K562 (cell line): Measurements from ENCODE around the gene SCPEP1.

Source experiments
- CTCF ChIP-seq, 3 experiments: IDR thresholded peaks in 2 of 3; conservative IDR thresholded peaks in 1 of 3; 2 replicates each; pipeline ENCODE4 v1.5.1; 2011 to 2012; ENCODE audit warnings: low read length in 3 of 3, mild to moderate bottlenecking in 3 of 3, control low read depth in 2 of 3, improper control_type of control experiment in 1 of 3, inconsistent platforms in 1 of 3, low read depth in 1 of 3, mixed read lengths in 1 of 3, moderate library complexity in 1 of 3; ENCODE audit not compliant: insufficient read depth in 2 of 3
- ELF4 ChIP-seq: fragments of 450-650 bp; formaldehyde crosslinking; IDR thresholded peaks from 2 replicates; pipeline ENCODE4 v1.4.0; 2022; ENCODE audit warnings: missing genetic modification characterization
- HCFC1 ChIP-seq: IDR thresholded peaks from 2 replicates; pipeline ENCODE4 v1.6.1; 2012; ENCODE audit warnings: low read depth, low read length, improper control_type of control experiment
- MEF2A ChIP-seq: IDR thresholded peaks from 2 replicates; pipeline ENCODE4 v1.6.1; 2011; ENCODE audit warnings: low read depth, mild to moderate bottlenecking, low read length, moderate library complexity; ENCODE audit not compliant: control insufficient read depth
- RCOR1 ChIP-seq, 2 experiments: IDR thresholded peaks; 2 replicates each; pipeline ENCODE4 v1.6.1; 2012; ENCODE audit warnings: low read depth in 2 of 2, low read length in 2 of 2, borderline replicate concordance in 1 of 2, improper control_type of control experiment in 1 of 2
- ZNF384 ChIP-seq: IDR thresholded peaks from 2 replicates; pipeline ENCODE4 v1.6.1; 2012; ENCODE audit warnings: low read depth, low read length, improper control_type of control experiment
- ZNF644 ChIP-seq: fragments of 200-800 bp; sonication (Bioruptor generic); IDR thresholded peaks from 2 replicates; pipeline ENCODE4 v1.6.1; 2016; ENCODE audit warnings: low read depth, missing genetic modification characterization, missing compliant biosample characterization
- ZNF707 ChIP-seq: fragments of 250-450 bp; sonication (Bioruptor Pico); conservative IDR thresholded peaks from 2 replicates; pipeline ENCODE4 v1.8.0; 2022; ENCODE audit warnings: inconsistent platforms, mild to moderate bottlenecking, moderate library complexity
- ZNF766 ChIP-seq: fragments of 200-800 bp; sonication (Bioruptor generic); conservative IDR thresholded peaks from 2 replicates; pipeline ENCODE4 v1.6.1; 2016; ENCODE audit warnings: missing genetic modification characterization, missing compliant biosample characterization

- TF ChIP-seq ZNF766 (CRISPR knock-in tag) (no peak), CTCF (IDR thresholded peaks at IDR 0.05 in 2 of 3, conservative IDR thresholded peaks at IDR 0.05 in 1 of 3; ENCODE audit: insufficient read depth in 2 of 3, low read depth in 1 of 3, low read length in 3 of 3) (no peak), ZNF384 (no peak), MEF2A (no peak), ZNF644 (tag) (no peak), RCOR1 (IDR thresholded peaks at IDR 0.05; ENCODE audit: borderline replicate concordance in 1 of 2, low read depth in 2 of 2, low read length in 2 of 2) (no peak), HCFC1 (no peak), ELF4 (CRISPR knock-in tag) (no peak), ZNF707 (CRISPR knock-in tag) (no peak)
Observed at GRCh38 chr17:57011491-57012015, 33.6 kb downstream of the SCPEP1 start.
